ENCODE results near the gene CFH. TPM values are rescaled to one million over a fixed set of nuclear protein-coding genes. Genes with fewer than 3 reads are reported as not detected.

Gene CFH
- total RNA-seq, result 36.8 TPM

DNA sequence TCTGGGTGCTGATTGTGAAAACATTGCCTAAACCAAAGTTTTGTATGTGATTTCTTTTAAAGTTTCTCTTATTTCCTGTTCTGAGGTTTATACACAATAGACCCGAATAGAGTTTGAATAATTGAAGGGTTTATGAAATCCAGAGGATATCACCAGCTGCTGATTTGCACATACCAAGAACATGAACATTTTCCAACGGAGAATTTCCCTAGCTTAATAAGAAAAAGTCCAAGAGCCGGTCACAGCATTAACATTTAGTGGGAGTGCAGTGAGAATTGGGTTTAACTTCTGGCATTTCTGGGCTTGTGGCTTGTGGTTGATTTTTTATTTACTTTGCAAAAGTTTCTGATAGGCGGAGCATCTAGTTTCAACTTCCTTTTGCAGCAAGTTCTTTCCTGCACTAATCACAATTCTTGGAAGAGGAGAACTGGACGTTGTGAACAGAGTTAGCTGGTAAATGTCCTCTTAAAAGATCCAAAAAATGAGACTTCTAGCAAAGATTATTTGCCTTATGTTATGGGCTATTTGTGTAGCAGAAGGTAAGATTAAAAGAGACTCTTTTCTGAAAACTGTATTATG lies at the start of gene CFH:
TSS of gene CFH (plus strand) at position 407 of the 579 bp plus-strand sequence. CDS start at position 482, 75 bp downstream.
- no peaks in the 10 kb centered on the region for H3K9me3 ChIP-seq
- no peaks in the 10 kb centered on the region for H3K27me3 ChIP-seq
- H3K27ac ChIP-seq, result peak within 1 kb of the TSS; percentile 8
- H3K4me3 ChIP-seq, result peak within 1 kb of the TSS; percentile 10 to 16
- no peak for TF ChIP-seq POLR2AphosphoS5 (IDR thresholded peaks at IDR 0.05; ENCODE audit: insufficient read depth in 1 of 2, low read depth in 1 of 2)
- no peak for TF ChIP-seq POLR2A (IDR thresholded peaks at IDR 0.05)
- TF ChIP-seq, protein P1, sequence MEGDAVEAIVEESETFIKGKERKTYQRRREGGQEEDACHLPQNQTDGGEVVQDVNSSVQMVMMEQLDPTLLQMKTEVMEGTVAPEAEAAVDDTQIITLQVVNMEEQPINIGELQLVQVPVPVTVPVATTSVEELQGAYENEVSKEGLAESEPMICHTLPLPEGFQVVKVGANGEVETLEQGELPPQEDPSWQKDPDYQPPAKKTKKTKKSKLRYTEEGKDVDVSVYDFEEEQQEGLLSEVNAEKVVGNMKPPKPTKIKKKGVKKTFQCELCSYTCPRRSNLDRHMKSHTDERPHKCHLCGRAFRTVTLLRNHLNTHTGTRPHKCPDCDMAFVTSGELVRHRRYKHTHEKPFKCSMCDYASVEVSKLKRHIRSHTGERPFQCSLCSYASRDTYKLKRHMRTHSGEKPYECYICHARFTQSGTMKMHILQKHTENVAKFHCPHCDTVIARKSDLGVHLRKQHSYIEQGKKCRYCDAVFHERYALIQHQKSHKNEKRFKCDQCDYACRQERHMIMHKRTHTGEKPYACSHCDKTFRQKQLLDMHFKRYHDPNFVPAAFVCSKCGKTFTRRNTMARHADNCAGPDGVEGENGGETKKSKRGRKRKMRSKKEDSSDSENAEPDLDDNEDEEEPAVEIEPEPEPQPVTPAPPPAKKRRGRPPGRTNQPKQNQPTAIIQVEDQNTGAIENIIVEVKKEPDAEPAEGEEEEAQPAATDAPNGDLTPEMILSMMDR (IDR thresholded peaks at IDR 0.05), result no peak
- intact Hi-C loops (cut with DNase I), result no loop called here
- no peaks in the 10 kb centered on the region for H3K36me3 ChIP-seq
- no peak for DNase-seq (ENCODE audit: extremely low spot score in 2 of 2)
- no peaks in the 10 kb centered on the region for H3K4me1 ChIP-seq

DNA sequence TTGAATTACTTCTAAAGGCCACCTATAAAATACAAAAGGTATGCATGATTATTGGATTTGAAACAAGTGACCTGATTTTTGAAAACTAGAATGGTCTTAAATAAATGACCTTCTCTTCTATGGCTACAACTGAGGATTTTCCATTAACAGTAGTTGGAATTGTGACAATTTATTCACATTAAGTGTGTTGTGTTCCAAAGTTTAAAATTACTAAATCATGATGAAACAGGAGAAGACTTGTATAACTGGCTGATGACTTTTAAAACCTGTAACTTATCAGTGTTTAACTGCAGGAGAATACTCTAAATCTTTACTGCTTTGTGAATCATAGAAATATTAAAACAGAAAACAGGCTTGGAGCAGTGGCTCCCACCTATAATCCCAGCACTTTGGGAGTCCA lies 48.2 kb upstream of the CFH start:
- peaks cover 8% of the 10 kb centered on the region for H3K4me1 ChIP-seq
- no peak for DNase-seq (ENCODE audit: extremely low spot score in 2 of 2)
- intact Hi-C loops (cut with DNase I), result no loop called here
- H3K9me3 ChIP-seq, result no peaks in the 10 kb centered on the region
- no peaks in the 10 kb centered on the region for H3K36me3 ChIP-seq
- H3K4me3 ChIP-seq, result no peak overlapping the region
- H3K27ac ChIP-seq, result no peak overlapping the region
- TF ChIP-seq, protein P1 (IDR thresholded peaks at IDR 0.05), result no peak
- TF ChIP-seq POLR2AphosphoS5 (IDR thresholded peaks at IDR 0.05; ENCODE audit: insufficient read depth in 1 of 2, low read depth in 1 of 2) (no peak), POLR2A (IDR thresholded peaks at IDR 0.05) (no peak)
- no peaks in the 10 kb centered on the region for H3K27me3 ChIP-seq

GRCh38 chr1:196607981-196608380 lies 43.9 kb upstream of the CFH start:
- no peak for TF ChIP-seq POLR2AphosphoS5 (IDR thresholded peaks at IDR 0.05; ENCODE audit: insufficient read depth in 1 of 2, low read depth in 1 of 2)

DNA sequence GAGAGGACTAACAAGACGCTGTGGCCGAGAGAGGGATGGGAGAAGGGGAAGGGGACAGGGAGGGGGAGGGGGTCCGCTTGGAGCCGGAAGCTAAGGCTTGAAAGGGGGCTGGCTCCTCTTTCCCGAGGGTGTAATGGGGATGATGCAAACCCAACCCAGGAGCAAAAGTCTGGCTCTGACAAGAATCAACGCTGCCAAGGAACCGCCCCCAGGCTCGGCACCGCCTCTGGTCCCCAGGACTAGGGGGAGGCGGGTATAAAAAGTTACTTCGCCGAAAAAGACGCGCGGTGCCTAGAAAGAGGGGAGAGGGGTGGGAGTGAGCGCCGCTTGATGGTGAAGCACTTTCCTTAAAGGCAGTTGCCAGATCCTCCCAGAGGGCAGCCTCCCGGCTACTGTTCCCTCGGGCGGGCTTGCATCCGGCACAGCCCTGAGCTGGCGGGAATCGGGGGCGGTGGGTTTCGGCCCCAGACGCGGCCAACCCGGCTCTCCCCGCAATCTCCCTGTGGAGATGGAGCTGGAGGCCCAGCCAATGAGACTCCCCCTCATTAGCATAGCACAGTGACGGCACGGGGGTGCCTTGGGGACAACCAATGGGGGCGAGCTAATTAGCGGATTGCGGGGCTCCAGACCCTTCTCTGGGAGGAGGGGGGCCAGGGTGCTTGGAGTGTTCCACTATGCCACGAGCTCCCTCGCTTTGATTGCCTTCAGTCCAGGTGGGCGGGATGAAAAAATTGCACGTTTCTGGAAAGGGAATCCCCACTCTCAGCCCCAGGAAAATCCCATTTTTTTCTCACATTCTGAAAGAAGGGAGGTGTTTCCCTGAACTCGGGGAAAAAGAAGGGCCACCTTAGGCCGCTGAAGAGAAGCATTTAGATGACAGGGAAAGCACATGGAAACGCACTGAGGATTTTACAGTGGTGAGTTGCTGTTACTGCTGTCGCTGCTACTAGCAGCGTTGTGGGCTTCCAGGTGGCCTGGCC lies 43.2 kb upstream of the CFH start, which contains the start of gene KCNT2:
TSS of gene KCNT2 (minus strand) at position 51 of the 980 bp plus-strand sequence. CDS start 131 bp downstream, outside the sequence.
- no peak for TF ChIP-seq POLR2A (IDR thresholded peaks at IDR 0.05)
- TF ChIP-seq POLR2AphosphoS5 (IDR thresholded peaks at IDR 0.05; ENCODE audit: insufficient read depth in 1 of 2, low read depth in 1 of 2), result peak in 1 of 2 donors; percentile 39
- no peak for DNase-seq (ENCODE audit: extremely low spot score in 2 of 2)
- intact Hi-C loops (cut with DNase I), result no loop called here
- Histone ChIP-seq H3K27ac (peak within 1 kb of the TSS; percentile 61), H3K27me3 (no peaks in the 10 kb centered on the region), H3K4me1 (peaks cover 8% of the 10 kb centered on the region), H3K9me3 (no peaks in the 10 kb centered on the region), H3K36me3 (no peaks in the 10 kb centered on the region), H3K4me3 (peak within 1 kb of the TSS; percentile 48 to 50)

More at GRCh38 chr1:196607981-196608380, 43.9 kb upstream of the CFH start:
- Histone ChIP-seq H3K4me1 (peaks cover 8% of the 10 kb centered on the region), H3K4me3 (peak overlapping the region; percentile 48 to 50), H3K27ac (peak overlapping the region; percentile 61), H3K36me3 (no peaks in the 10 kb centered on the region), H3K27me3 (no peaks in the 10 kb centered on the region), H3K9me3 (no peaks in the 10 kb centered on the region)
- intact Hi-C loops (cut with DNase I), result no loop called here
- DNase-seq (ENCODE audit: extremely low spot score in 2 of 2), result no peak

- Histone ChIP-seq H3K4me3 (peak overlapping the region; percentile 48 to 50), H3K27ac (peak overlapping the region; percentile 61), H3K9me3 (no peaks in the 10 kb centered on the region), H3K27me3 (no peaks in the 10 kb centered on the region), H3K36me3 (no peaks in the 10 kb centered on the region), H3K4me1 (peaks cover 8% of the 10 kb centered on the region)
- TF ChIP-seq, protein P1 (IDR thresholded peaks at IDR 0.05), result no peak
- TF ChIP-seq POLR2AphosphoS5 (IDR thresholded peaks at IDR 0.05; ENCODE audit: insufficient read depth in 1 of 2, low read depth in 1 of 2), result no peak
- TF ChIP-seq POLR2A (IDR thresholded peaks at IDR 0.05), result no peak
- intact Hi-C loops (cut with DNase I), result no loop called here
- no peak for DNase-seq (ENCODE audit: extremely low spot score in 2 of 2)
These were observed 42.5 kb upstream of the CFH start for GRCh38 chr1:196609370-196609737.
